Smooth muscle cell (in vitro differentiated cells): ENCODE data around the gene PLEKHD1. TPM values are rescaled to one million over a fixed set of nuclear protein-coding genes. Genes with fewer than 3 reads are reported as not detected.

Source experiments
- DNase-seq: peaks from one replicate; lab custom pipeline; 2025; ENCODE audit not compliant: unreplicated experiment; lab: John Stamatoyannopoulos, UW
- H2AFZ ChIP-seq: fragments of 200-600 bp; sonication (generic); 2 replicates; pipeline ENCODE4 v1.6.0; 2016; ENCODE audit warnings: antibody characterized with exemption, low read depth, mild to moderate bottlenecking
- H3F3A ChIP-seq: fragments of 200-600 bp; sonication (generic); 2 replicates; pipeline ENCODE4 v1.6.0; 2017; ENCODE audit warnings: antibody characterized with exemption, low read depth
- H3K27ac ChIP-seq: fragments of 200-600 bp; sonication (generic); 2 replicates; pipeline ENCODE4 v1.5.1; 2016; ENCODE audit warnings: low read depth, mild to moderate bottlenecking
- H3K27me3 ChIP-seq: fragments of 200-600 bp; sonication (generic); 2 replicates; pipeline ENCODE4 v1.6.1; 2016; ENCODE audit warnings: low read depth, mild to moderate bottlenecking
- H3K36me3 ChIP-seq: fragments of 200-600 bp; sonication (generic); 2 replicates; pipeline ENCODE4 v1.5.1; 2016; ENCODE audit warnings: low read depth
- H3K4me1 ChIP-seq: fragments of 200-600 bp; sonication (generic); 2 replicates; pipeline ENCODE4 v1.5.1; 2016; ENCODE audit warnings: low read depth
- H3K4me2 ChIP-seq: fragments of 200-600 bp; sonication (generic); 2 replicates; pipeline ENCODE4 v1.6.0; 2016; ENCODE audit warnings: mild to moderate bottlenecking
- H3K4me3 ChIP-seq: fragments of 200-600 bp; sonication (generic); 2 replicates; pipeline ENCODE4 v1.5.1; 2016; ENCODE audit warnings: mild to moderate bottlenecking
- H3K79me2 ChIP-seq: fragments of 200-600 bp; sonication (generic); 2 replicates; pipeline ENCODE4 v1.6.0; 2016; ENCODE audit warnings: low read depth, mild to moderate bottlenecking
- H3K9ac ChIP-seq: fragments of 200-600 bp; sonication (generic); 2 replicates; pipeline ENCODE4 v1.6.0; 2016; ENCODE audit warnings: low read depth
- H3K9me3 ChIP-seq: fragments of 200-600 bp; sonication (generic); replicated peaks from 2 replicates; pipeline ENCODE4 v1.5.1; 2016; ENCODE audit warnings: low read depth
- H4K20me1 ChIP-seq: fragments of 200-600 bp; sonication (generic); 2 replicates; pipeline ENCODE4 v1.6.0; 2016; ENCODE audit warnings: low read depth
- CTCF ChIP-seq: fragments of 200-600 bp; sonication (generic); IDR thresholded peaks from 2 replicates; pipeline ENCODE4 v1.5.1; 2017; ENCODE audit warnings: borderline replicate concordance, mild to moderate bottlenecking, antibody characterized with exemption; ENCODE audit not compliant: insufficient read depth, poor library complexity, severe bottlenecking
- WGBS: methylation state at CpG from one replicate; pipeline ENCODE4 v1.1.7; 2016; ENCODE audit warnings: low lambda C conversion rate; 5-methylcytosine and 5-hydroxymethylcytosine counted together
- polyA plus RNA-seq: library from polyadenylated mRNA; unstranded; fragments of >200 nt; fragmentation: Nextera tagmentation; extraction: Ambion mirVana; gene quantifications from 2 replicates; pipeline ENCODE4 v1.2.1, GENCODE V29; 2016
- total RNA-seq: library from RNA; depleted of rRNA; stranded (reverse); fragments of >200 nt; gene quantifications from 2 replicates; pipeline ENCODE4 v1.2.3, GENCODE V29; 2014

The PLEKHD1 gene
- total RNA-seq (0.04 TPM in 1 of 2 replicates, not detected in the other), polyA plus RNA-seq (0.03 and 0.05 TPM in 2 replicates)

DNA sequence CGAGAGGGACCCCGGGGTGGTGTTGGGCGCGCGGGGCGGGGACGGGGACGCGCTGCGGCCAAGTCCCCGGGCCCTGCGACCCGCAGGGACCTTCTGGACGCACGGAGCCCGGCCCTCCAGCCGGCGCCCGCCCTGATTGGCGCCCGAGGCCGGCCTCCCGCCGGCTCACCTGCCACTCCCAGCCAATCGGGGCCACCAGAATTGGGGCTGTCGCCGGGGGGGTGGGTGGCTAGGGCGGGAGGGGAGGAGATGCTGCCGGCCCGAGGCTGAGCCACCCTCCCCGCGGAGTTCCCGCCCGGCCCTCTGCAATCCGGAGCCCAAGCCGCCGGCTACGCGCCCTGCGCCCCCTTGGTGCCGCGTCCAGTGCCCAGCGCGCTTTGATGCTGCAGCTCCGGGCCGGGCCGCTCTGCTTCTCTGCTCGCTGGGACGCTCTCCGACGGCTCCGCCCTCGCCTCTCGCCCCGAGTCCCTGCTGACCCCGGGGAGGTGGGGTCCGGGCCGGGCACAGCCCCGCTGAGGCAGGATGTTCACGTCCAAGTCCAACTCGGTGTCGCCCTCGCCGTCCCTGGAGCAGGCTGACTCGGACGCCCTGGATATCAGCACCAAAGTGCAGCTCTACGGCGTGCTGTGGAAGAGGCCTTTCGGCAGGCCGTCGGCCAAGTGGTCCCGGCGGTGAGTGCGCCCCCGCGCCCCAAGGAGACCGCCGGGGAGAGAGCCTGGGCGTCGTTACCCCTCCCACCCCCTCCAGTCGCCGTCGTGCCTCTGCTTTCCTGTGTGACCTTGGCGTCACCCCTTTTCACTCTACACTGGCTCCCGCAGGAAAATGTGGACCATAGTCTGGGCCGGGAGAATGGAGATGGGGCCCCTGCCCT is at the start of gene PLEKHD1:
TSS of gene PLEKHD1 (plus strand) at position 285 of the 871 bp plus-strand sequence. CDS start at position 523, 238 bp downstream.
- H3K9ac ChIP-seq = no peak within 1 kb of the TSS
- H3K27ac ChIP-seq = no peak within 1 kb of the TSS
- TF ChIP-seq CTCF = no peak
- WGBS = 7% methylated on average over 32 of the region's 86 CpGs
- H3F3A ChIP-seq = no peaks in the 10 kb centered on the region
- no peaks in the 10 kb centered on the region for H3K79me2 ChIP-seq
- no peak within 1 kb of the TSS for H2AFZ ChIP-seq
- H3K36me3 ChIP-seq = no peaks in the 10 kb centered on the region
- H3K4me1 ChIP-seq = peaks cover 5% of the 10 kb centered on the region
- H3K4me3 ChIP-seq = peak within 1 kb of the TSS; percentile 32
- peaks cover 95% of the 10 kb centered on the region for H3K27me3 ChIP-seq
- no peaks in the 10 kb centered on the region for H4K20me1 ChIP-seq
- H3K4me2 ChIP-seq = peak within 1 kb of the TSS; percentile 81
- no peak for DNase-seq
- no peaks in the 10 kb centered on the region for H3K9me3 ChIP-seq

DNA sequence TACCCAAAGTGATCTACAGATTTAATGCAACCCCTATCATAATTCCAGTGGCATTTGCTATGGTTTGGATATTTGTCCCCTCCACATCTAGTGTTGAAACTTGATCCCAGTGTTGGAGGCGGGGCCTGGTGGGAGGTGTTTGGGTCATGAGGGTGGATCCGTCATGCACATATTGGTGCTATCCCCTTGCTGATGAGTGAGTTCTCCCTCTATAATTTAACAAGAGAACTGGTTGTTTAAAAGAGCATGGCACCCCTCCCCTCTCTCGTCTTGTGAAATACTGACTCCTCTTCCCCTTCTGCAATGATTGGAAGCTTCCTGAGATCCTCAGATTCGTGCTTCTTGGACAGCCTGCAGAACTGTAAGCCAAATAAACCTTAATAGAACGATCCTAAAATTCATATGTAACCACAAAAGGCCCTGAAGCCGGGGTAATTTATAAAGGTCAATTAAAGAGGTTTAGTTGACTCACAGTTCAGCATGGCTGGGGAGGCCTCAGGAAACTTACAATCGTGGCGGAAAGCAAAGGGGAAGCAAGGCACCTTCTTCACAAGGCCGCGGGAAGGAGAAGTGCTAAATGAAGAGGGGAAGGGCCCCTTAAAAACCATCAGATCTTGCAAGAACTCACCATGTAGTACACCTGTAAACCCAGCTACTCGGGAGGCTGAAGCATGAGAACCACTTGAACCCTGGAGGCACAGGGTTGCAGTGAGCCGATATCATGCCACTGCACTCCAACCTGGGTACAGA is 44.8 kb upstream of the PLEKHD1 start:
- no peaks in the 10 kb centered on the region for H3K4me1 ChIP-seq
- H3K4me3 ChIP-seq = no peak overlapping the region
- peaks cover 37% of the 10 kb centered on the region for H3K79me2 ChIP-seq
- peaks cover 95% of the 10 kb centered on the region for H4K20me1 ChIP-seq
- H3K27ac ChIP-seq = no peak overlapping the region
- no peaks in the 10 kb centered on the region for H3K36me3 ChIP-seq
- H3K9ac ChIP-seq = no peak overlapping the region
- TF ChIP-seq CTCF = no peak
- 92% methylated on average over 12 of the region's 12 CpGs for WGBS
- no peak for DNase-seq
- no peak overlapping the region for H2AFZ ChIP-seq
- H3K27me3 ChIP-seq = no peaks in the 10 kb centered on the region
- no peak overlapping the region for H3K4me2 ChIP-seq
- no peaks in the 10 kb centered on the region for H3F3A ChIP-seq
- H3K9me3 ChIP-seq = no peaks in the 10 kb centered on the region

DNA sequence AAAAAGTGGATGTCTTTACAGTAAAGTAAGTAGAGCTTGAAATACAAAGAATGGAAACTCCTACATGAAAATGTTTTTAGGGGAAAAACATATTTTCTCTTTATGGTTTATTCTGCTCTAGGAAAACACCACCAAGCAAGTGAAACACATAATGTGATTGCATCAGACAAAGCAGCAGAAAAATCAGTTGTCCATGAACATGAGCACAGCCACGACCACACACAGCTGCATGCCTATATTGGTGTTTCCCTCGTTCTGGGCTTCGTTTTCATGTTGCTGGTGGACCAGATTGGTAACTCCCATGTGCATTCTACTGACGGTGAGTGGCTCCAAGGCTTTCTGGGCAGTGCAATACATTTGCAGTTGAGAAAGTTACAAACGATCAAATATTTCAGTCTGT is 42.6 kb upstream of the PLEKHD1 start:
- no peak overlapping the region for H3K27ac ChIP-seq
- H3K9ac ChIP-seq = no peak overlapping the region
- no peaks in the 10 kb centered on the region for H3F3A ChIP-seq
- no peak overlapping the region for H3K4me3 ChIP-seq
- no peaks in the 10 kb centered on the region for H3K9me3 ChIP-seq
- no peaks in the 10 kb centered on the region for H3K4me1 ChIP-seq
- H3K79me2 ChIP-seq = peaks cover 18% of the 10 kb centered on the region
- no peak overlapping the region for H2AFZ ChIP-seq
- H3K4me2 ChIP-seq = no peak overlapping the region
- H3K27me3 ChIP-seq = no peaks in the 10 kb centered on the region
- 79% methylated on average over 5 of the region's 5 CpGs for WGBS
- no peak for DNase-seq
- TF ChIP-seq CTCF = no peak
- peaks cover 73% of the 10 kb centered on the region for H4K20me1 ChIP-seq
- no peaks in the 10 kb centered on the region for H3K36me3 ChIP-seq
